ENCODE results near the gene ERMP1.

Gene ERMP1

DNA sequence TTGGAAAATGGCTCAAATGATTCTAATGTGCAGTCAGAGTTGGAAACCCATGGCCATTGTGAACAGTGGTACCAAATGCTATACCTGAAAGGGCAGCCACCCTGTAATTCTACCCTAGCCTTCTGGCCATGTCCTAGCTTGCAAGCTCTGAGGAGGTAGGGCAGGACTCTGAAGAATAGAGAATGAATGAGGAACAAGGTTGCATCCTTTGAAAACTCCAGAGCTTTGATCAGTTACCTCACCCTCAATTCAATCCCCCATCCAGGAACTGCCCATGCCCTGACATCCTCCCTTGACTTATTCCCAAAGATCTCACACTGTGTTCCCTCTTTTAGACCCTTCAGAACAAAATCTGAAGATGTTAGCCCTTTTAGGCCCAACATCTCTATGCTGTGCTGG lies 17.8 kb upstream of the ERMP1 start:
- CTCF ChIA-PET, result interaction anchor here (0.5 kb wide), 1 partner anchor 12 kb away, joined by 3 read pairs; no protein-coding TSS in a partner anchor
- TF ChIP-seq, protein P1, sequence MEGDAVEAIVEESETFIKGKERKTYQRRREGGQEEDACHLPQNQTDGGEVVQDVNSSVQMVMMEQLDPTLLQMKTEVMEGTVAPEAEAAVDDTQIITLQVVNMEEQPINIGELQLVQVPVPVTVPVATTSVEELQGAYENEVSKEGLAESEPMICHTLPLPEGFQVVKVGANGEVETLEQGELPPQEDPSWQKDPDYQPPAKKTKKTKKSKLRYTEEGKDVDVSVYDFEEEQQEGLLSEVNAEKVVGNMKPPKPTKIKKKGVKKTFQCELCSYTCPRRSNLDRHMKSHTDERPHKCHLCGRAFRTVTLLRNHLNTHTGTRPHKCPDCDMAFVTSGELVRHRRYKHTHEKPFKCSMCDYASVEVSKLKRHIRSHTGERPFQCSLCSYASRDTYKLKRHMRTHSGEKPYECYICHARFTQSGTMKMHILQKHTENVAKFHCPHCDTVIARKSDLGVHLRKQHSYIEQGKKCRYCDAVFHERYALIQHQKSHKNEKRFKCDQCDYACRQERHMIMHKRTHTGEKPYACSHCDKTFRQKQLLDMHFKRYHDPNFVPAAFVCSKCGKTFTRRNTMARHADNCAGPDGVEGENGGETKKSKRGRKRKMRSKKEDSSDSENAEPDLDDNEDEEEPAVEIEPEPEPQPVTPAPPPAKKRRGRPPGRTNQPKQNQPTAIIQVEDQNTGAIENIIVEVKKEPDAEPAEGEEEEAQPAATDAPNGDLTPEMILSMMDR (conservative IDR thresholded peaks at IDR 0.05; ENCODE audit: low read depth), result no peak
- no peak overlapping the region for H3K27ac ChIP-seq

GRCh38 chr9:5848372-5848882 lies 15.5 kb upstream of the ERMP1 start:
- TF ChIP-seq, protein P1 (conservative IDR thresholded peaks at IDR 0.05; ENCODE audit: low read depth), result no peak
- ChIA-PET CTCF (interaction anchor here (0.6 kb wide), 1 partner anchor 834 kb away, joined by 5 read pairs; no protein-coding TSS in a partner anchor), POLR2A (ENCODE audit: low non-redundant PET) (no interaction called here)

More for the DNA sequence above, 17.8 kb upstream of the ERMP1 start:
- POLR2A ChIA-PET (ENCODE audit: low non-redundant PET), result no interaction called here
- DNase-seq (ENCODE audit: low spot score), result no peak

DNA sequence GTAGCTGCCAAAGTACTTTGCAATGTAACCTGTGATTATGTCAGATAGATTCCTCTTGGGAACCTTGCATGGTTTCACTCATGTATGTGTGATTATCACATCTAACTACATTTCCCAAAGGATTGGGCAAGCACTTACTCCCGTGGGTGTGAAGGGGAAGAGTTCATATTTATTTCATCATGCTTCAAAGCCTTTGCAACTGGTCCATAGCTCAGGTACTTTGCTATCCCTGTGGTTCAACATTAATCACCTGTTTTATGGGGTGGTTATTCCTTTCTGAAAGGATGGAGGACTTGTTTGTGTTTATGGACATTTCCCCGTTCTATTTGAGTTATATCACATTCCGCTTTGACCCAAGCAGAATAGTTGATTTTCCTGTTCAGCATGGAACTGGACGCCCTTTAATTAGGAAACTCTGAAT lies 13.6 kb upstream of the ERMP1 start:
- H3K27ac ChIP-seq, result no peak overlapping the region
- ChIA-PET CTCF (interaction anchor here (1.4 kb wide), 1 partner anchor 14 kb away, joined by 4 read pairs; no protein-coding TSS in a partner anchor), POLR2A (ENCODE audit: low non-redundant PET) (no interaction called here)
- TF ChIP-seq, protein P1 (conservative IDR thresholded peaks at IDR 0.05; ENCODE audit: low read depth), result no peak
- DNase-seq (ENCODE audit: low spot score), result no peak

More at GRCh38 chr9:5848372-5848882, 15.5 kb upstream of the ERMP1 start:
- DNase-seq (ENCODE audit: low spot score), result no peak
- H3K27ac ChIP-seq, result no peak overlapping the region

- ChIA-PET POLR2A (ENCODE audit: low non-redundant PET) (no interaction called here), CTCF (interaction anchor here (1.4 kb wide), 1 partner anchor 14 kb away, joined by 4 read pairs; no protein-coding TSS in a partner anchor)
- no peak overlapping the region for H3K27ac ChIP-seq
- DNase-seq (ENCODE audit: low spot score), result no peak
- TF ChIP-seq, protein P1 (conservative IDR thresholded peaks at IDR 0.05; ENCODE audit: low read depth), result no peak
Measured at GRCh38 chr9:5846096-5846495, 13.2 kb upstream of the ERMP1 start.

GRCh38 chr9:5845157-5845531 lies 12.2 kb upstream of the ERMP1 start:
- POLR2A ChIA-PET (ENCODE audit: low non-redundant PET), result no interaction called here
- no peak overlapping the region for H3K27ac ChIP-seq
- no peak for DNase-seq (ENCODE audit: low spot score)
- CTCF ChIA-PET, result no interaction called here
- TF ChIP-seq, protein P1 (conservative IDR thresholded peaks at IDR 0.05; ENCODE audit: low read depth), result no peak

DNA sequence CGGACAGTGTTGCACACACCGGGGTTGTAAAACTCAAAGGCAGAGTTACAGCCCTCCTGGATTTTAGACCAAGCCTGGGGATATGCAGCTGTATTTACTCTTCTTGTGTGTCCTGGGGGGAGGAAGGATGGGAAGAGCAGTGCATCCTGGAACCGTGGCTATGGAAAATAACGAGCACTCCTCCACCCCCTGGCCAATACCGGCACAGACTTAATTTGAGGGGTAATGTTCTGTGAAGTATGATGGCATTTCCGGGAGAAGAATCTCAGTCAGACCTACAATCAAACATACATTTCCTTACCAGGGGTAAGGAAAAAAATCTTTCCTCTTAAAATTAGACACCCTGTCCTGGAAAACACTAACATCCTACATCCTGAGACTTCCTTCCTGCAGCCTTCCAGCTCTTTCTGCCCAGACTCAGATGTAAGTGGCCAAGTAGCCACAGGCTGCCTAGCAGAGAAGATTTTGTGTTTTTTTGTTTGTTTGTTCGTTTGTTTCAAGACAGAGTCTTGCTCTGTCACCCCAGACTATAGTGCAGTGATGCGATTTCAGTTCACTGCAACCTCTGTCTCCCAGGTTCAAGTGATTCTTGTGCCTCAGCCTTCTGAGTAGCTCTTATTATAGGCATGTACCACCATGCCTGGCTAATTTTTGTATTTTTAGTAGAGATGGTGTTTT lies 11.0 kb upstream of the ERMP1 start:
- ChIA-PET POLR2A (ENCODE audit: low non-redundant PET) (no interaction called here), CTCF (no interaction called here)
- no peak for DNase-seq (ENCODE audit: low spot score)
- no peak overlapping the region; the same call in 1 of the 2 replicates for H3K27ac ChIP-seq
- TF ChIP-seq, protein P1 (conservative IDR thresholded peaks at IDR 0.05; ENCODE audit: low read depth), result no peak

All from RWPE1 (cell line).